WTC11 (cell line): ENCODE data around the gene TSPAN9. TPM values are rescaled to one million over a fixed set of nuclear protein-coding genes. Genes with fewer than 3 reads are reported as not detected.

Experiments
- ATAC-seq: fragments of 200-7000 bp; cut with Tn5 transposase; 2 replicates; pipeline ENCODE4 v1.10.0; 2021; ENCODE audit warnings: mild to moderate bottlenecking, moderate library complexity
- CTCF ChIA-PET: fragments of 300-600 bp; sonication (Branson Sonifier 250); formaldehyde crosslinking; loops from one replicate; lab custom pipeline; 2021; ENCODE audit warnings: antibody characterized with exemption; lab: Charles Lee
- POLR2A ChIA-PET: fragments of 350-600 bp; sonication (Branson Sonifier 250); formaldehyde crosslinking; loops from one replicate; lab custom pipeline; 2021; ENCODE audit warnings: antibody characterized with exemption; lab: Charles Lee
- DNase-seq: peaks from one replicate; pipeline ENCODE4 v3.0.0; 2021; ENCODE audit warnings: low spot score
- H3K27ac Mint-ChIP-seq: 2 replicates; pipeline ENCODE4 v1.8.0; 2021; ENCODE audit warnings: mixed read lengths
- H3K27me3 Mint-ChIP-seq: 2 replicates; pipeline ENCODE4 v1.8.0; 2021; ENCODE audit warnings: low read depth, mild to moderate bottlenecking, moderate library complexity, mixed read lengths
- H3K36me3 Mint-ChIP-seq: 2 replicates; pipeline ENCODE4 v1.8.0; 2021; ENCODE audit warnings: mixed read lengths
- H3K4me1 Mint-ChIP-seq: 2 replicates; pipeline ENCODE4 v1.8.0; 2022; ENCODE audit warnings: mixed read lengths
- H3K4me3 Mint-ChIP-seq: 2 replicates; pipeline ENCODE4 v1.8.0; 2021; ENCODE audit warnings: mild to moderate bottlenecking, moderate library complexity, mixed read lengths
- H3K9me3 Mint-ChIP-seq: 2 replicates; pipeline ENCODE4 v1.8.0; 2021; ENCODE audit warnings: mixed read lengths
- ATF1 ChIP-seq: sonication (generic); formaldehyde crosslinking; IDR thresholded peaks from 2 replicates; pipeline ENCODE4 v1.8.1; 2023; ENCODE audit warnings: mild to moderate bottlenecking, moderate library complexity, missing genetic modification reagents
- ATF3 ChIP-seq: sonication (generic); formaldehyde crosslinking; conservative IDR thresholded peaks from 2 replicates; pipeline ENCODE4 v1.8.1; 2022; ENCODE audit warnings: mild to moderate bottlenecking, missing genetic modification reagents
- CBFB ChIP-seq: sonication (generic); formaldehyde crosslinking; IDR thresholded peaks from 2 replicates; pipeline ENCODE4 v1.8.1; 2022; ENCODE audit warnings: mild to moderate bottlenecking, low read depth, missing genetic modification reagents
- CDX4 ChIP-seq: fragments of 250-450 bp; sonication (Bioruptor Pico); IDR thresholded peaks from 2 replicates; pipeline ENCODE4 v1.9.0; 2021; ENCODE audit warnings: moderate library complexity, mild to moderate bottlenecking, inconsistent platforms, borderline replicate concordance
- EMX1 ChIP-seq: fragments of 250-450 bp; sonication (Bioruptor Pico); IDR thresholded peaks from 2 replicates; pipeline ENCODE4 v1.8.0; 2021; ENCODE audit warnings: mild to moderate bottlenecking
- ETV6 ChIP-seq: sonication (generic); formaldehyde crosslinking; IDR thresholded peaks from 2 replicates; pipeline ENCODE4 v1.8.1; 2022; ENCODE audit warnings: mild to moderate bottlenecking, missing genetic modification reagents
- GRHL2 ChIP-seq: fragments of 250-450 bp; sonication (Bioruptor Pico); IDR thresholded peaks from 2 replicates; pipeline ENCODE4 v1.8.0; 2022; ENCODE audit warnings: mild to moderate bottlenecking, moderate library complexity; ENCODE audit not compliant: insufficient replicate concordance, severe bottlenecking
- IRF1 ChIP-seq: sonication (generic); formaldehyde crosslinking; IDR thresholded peaks from 2 replicates; pipeline ENCODE4 v1.8.0; 2023; ENCODE audit warnings: missing genetic modification reagents
- OVOL2 ChIP-seq: fragments of 250-450 bp; sonication (Bioruptor Pico); IDR thresholded peaks from 2 replicates; pipeline ENCODE4 v1.9.0; 2021; ENCODE audit warnings: mild to moderate bottlenecking, borderline replicate concordance
- PRDM15 ChIP-seq: sonication (generic); formaldehyde crosslinking; IDR thresholded peaks from 2 replicates; pipeline ENCODE4 v1.8.0; 2022; ENCODE audit warnings: missing genetic modification reagents
- RORB ChIP-seq: fragments of 250-450 bp; sonication (Bioruptor Pico); IDR thresholded peaks from 2 replicates; pipeline ENCODE4 v1.9.0; 2021; ENCODE audit warnings: mild to moderate bottlenecking
- SMAD3 ChIP-seq: sonication (generic); formaldehyde crosslinking; IDR thresholded peaks from 2 replicates; pipeline ENCODE4 v1.8.0; 2022; ENCODE audit warnings: missing genetic modification reagents, mild to moderate bottlenecking, borderline replicate concordance
- SOX15 ChIP-seq: fragments of 250-450 bp; sonication (Bioruptor Pico); IDR thresholded peaks from 2 replicates; pipeline ENCODE4 v1.9.0; 2021; ENCODE audit warnings: mild to moderate bottlenecking
- SP1 ChIP-seq: sonication (generic); formaldehyde crosslinking; conservative IDR thresholded peaks from 2 replicates; pipeline ENCODE4 v1.8.1; 2022; ENCODE audit warnings: missing genetic modification reagents
- TCF7 ChIP-seq: sonication (generic); formaldehyde crosslinking; IDR thresholded peaks from 2 replicates; pipeline ENCODE4 v1.8.0; 2022; ENCODE audit warnings: mild to moderate bottlenecking, low read depth, missing genetic modification reagents, moderate library complexity
- TEAD1 ChIP-seq: sonication (generic); formaldehyde crosslinking; IDR thresholded peaks from 2 replicates; pipeline ENCODE4 v1.8.0; 2022; ENCODE audit warnings: mild to moderate bottlenecking, missing genetic modification reagents
- TEAD4 ChIP-seq: sonication (generic); formaldehyde crosslinking; IDR thresholded peaks from 2 replicates; pipeline ENCODE4 v1.8.0; 2022; ENCODE audit warnings: mild to moderate bottlenecking, missing genetic modification reagents
- ZBTB21 ChIP-seq: sonication (generic); formaldehyde crosslinking; IDR thresholded peaks from 2 replicates; pipeline ENCODE4 v1.8.1; 2023; ENCODE audit warnings: mild to moderate bottlenecking, missing genetic modification reagents, borderline replicate concordance
- ZNF121 ChIP-seq: sonication (generic); formaldehyde crosslinking; IDR thresholded peaks from 2 replicates; pipeline ENCODE4 v1.8.0; 2023; ENCODE audit warnings: missing genetic modification reagents
- ZNF138 ChIP-seq: sonication (generic); formaldehyde crosslinking; conservative IDR thresholded peaks from 2 replicates; pipeline ENCODE4 v1.8.1; 2022; ENCODE audit warnings: mild to moderate bottlenecking, moderate library complexity, missing genetic modification reagents
- ZNF232 ChIP-seq: sonication (generic); formaldehyde crosslinking; IDR thresholded peaks from 2 replicates; pipeline ENCODE4 v1.8.0; 2022; ENCODE audit warnings: mild to moderate bottlenecking, missing genetic modification reagents
- ZNF263 ChIP-seq: sonication (generic); formaldehyde crosslinking; IDR thresholded peaks from 2 replicates; pipeline ENCODE4 v1.8.1; 2022; ENCODE audit warnings: low read depth, mild to moderate bottlenecking, moderate library complexity, missing genetic modification reagents
- total RNA-seq: library from RNA; stranded (reverse); gene quantifications from 3 replicates; pipeline ENCODE4 v1.2.3, GENCODE V29; 2021
- TF ChIP-seq, protein P1 (sequence below): sonication (generic); formaldehyde crosslinking; IDR thresholded peaks from 2 replicates; pipeline ENCODE4 v1.8.0; 2022; ENCODE audit warnings: mild to moderate bottlenecking, missing genetic modification reagents
- TF ChIP-seq, protein P2 (sequence below): sonication (generic); formaldehyde crosslinking; IDR thresholded peaks from 2 replicates; pipeline ENCODE4 v1.8.1; 2023; ENCODE audit warnings: mild to moderate bottlenecking, missing genetic modification reagents
- TF ChIP-seq, protein P3 (sequence below): fragments of 250-450 bp; sonication (Bioruptor Pico); IDR thresholded peaks from 2 replicates; pipeline ENCODE4 v1.9.0; 2021; ENCODE audit warnings: mild to moderate bottlenecking
- TF ChIP-seq, protein P4 (sequence below): sonication (generic); formaldehyde crosslinking; IDR thresholded peaks from 2 replicates; pipeline ENCODE4 v1.8.0; 2022; ENCODE audit warnings: mild to moderate bottlenecking, missing genetic modification reagents

Gene TSPAN9
- total RNA-seq, 1 experiment from 2014 or later: 27.6 TPM

DNA sequence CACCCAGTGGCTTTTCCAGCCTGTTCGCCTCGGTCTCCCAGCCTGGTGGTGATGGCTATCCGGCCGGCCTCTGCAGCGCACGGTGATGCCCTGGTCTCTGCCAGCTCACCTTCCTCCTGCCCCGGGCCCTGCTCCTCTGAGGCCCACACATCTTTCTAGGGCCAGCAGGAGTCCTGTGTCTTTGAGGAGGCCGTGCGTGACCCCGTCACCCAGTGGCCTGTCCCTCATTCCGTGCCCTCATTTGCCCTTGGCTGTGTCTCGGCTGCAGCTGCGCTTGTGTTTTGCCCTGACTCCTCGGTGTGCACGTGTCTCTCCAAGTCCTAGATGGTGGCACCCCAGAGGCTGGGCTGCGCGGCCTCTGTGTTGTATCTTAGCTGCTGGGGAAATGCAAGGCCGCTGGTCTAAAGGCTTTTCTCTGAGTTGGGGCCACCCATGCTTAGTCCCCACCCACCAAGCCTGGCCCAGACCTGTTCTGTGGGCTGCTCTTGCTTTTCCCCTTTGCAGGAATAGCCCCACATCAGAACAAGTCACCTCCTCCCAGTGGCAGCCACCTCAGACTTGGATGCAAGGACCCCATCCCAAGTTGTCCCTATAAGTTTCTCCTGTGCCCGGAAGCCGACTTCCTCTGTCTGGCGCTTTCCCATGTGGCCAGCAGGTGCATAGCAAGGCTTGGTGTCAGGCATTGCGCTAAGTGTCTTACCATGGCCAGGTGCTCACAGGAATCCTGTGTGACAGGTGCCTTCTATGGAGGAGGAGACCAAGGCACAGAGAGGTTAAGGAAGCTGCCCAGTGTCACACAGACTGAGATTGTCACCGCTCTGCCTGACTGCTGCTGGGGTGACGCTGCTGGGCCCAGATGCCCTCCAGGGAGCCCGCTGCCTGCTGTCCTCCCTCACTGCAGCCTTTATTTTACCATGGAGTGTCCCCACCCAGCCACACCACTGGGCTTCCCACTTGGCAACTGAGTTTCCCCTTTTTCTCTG lies 64.5 kb downstream of the TSPAN9 start:
- no peak for DNase-seq
- peaks cover 37% of the 10 kb centered on the region for H3K4me1 Mint-ChIP-seq
- peaks cover 3% of the 10 kb centered on the region; the same call in 1 of the 2 replicates for H3K9me3 Mint-ChIP-seq
- no peak overlapping the region for H3K4me3 Mint-ChIP-seq
- H3K27ac Mint-ChIP-seq: peak overlapping the region; percentile 54
- CTCF ChIA-PET: interaction anchor here (1.6 to 13.3 kb wide), 4 partner anchors 9 to 158 kb away, joined by 4 to 236 read pairs (median 9); no protein-coding TSS in a partner anchor
- H3K27me3 Mint-ChIP-seq: no peaks in the 10 kb centered on the region
- POLR2A ChIA-PET: no interaction called here
- TF ChIP-seq PRDM15 (CRISPR knock-in tag) (no peak), SOX15 (no peak), SP1 (no peak), TEAD1 (CRISPR knock-in tag) (no peak), TCF7 (CRISPR knock-in tag) (no peak), ATF3 (CRISPR knock-in tag) (no peak), ZNF232 (CRISPR knock-in tag) (no peak), ZBTB21 (no peak), IRF1 (CRISPR knock-in tag) (no peak), EMX1 (no peak), SMAD3 (CRISPR knock-in tag) (no peak), ATF1 (CRISPR knock-in tag) (no peak), RORB (no peak)
- TF ChIP-seq, protein P1, sequence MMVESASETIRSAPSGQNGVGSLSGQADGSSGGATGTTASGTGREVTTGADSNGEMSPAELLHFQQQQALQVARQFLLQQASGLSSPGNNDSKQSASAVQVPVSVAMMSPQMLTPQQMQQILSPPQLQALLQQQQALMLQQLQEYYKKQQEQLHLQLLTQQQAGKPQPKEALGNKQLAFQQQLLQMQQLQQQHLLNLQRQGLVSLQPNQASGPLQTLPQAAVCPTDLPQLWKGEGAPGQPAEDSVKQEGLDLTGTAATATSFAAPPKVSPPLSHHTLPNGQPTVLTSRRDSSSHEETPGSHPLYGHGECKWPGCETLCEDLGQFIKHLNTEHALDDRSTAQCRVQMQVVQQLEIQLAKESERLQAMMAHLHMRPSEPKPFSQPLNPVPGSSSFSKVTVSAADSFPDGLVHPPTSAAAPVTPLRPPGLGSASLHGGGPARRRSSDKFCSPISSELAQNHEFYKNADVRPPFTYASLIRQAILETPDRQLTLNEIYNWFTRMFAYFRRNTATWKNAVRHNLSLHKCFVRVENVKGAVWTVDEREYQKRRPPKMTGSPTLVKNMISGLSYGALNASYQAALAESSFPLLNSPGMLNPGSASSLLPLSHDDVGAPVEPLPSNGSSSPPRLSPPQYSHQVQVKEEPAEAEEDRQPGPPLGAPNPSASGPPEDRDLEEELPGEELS: no peak
- TF ChIP-seq, protein P2, sequence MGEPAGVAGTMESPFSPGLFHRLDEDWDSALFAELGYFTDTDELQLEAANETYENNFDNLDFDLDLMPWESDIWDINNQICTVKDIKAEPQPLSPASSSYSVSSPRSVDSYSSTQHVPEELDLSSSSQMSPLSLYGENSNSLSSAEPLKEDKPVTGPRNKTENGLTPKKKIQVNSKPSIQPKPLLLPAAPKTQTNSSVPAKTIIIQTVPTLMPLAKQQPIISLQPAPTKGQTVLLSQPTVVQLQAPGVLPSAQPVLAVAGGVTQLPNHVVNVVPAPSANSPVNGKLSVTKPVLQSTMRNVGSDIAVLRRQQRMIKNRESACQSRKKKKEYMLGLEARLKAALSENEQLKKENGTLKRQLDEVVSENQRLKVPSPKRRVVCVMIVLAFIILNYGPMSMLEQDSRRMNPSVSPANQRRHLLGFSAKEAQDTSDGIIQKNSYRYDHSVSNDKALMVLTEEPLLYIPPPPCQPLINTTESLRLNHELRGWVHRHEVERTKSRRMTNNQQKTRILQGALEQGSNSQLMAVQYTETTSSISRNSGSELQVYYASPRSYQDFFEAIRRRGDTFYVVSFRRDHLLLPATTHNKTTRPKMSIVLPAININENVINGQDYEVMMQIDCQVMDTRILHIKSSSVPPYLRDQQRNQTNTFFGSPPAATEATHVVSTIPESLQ (CRISPR knock-in tag): no peak
- ATAC-seq: peak; percentile 55
- H3K36me3 Mint-ChIP-seq: no peaks in the 10 kb centered on the region; the same call in 1 of the 2 replicates

DNA sequence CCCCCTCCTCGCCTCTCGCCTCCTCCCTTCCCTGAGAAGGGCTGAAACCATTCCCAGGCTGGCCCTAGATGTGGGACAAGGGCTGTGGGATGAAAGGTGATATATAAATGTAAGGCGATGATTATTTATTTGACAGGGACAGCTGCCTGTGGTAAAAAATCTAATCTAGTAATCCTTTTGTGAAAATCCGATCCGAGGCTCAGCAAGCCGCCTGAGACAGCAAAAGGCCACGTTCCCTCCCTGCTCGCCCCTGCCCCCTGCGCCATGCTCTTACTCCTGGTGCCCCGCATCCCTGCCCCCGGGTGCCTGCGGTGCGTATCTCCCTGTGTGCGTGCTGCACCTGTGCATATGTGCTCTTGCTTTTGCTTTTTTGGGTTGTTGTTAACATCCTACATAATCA lies 65.2 kb downstream of the TSPAN9 start:
- POLR2A ChIA-PET: no interaction called here
- TF ChIP-seq ZNF138 (CRISPR knock-in tag) (no peak), ZNF263 (CRISPR knock-in tag) (no peak), TEAD4 (CRISPR knock-in tag) (no peak), ETV6 (CRISPR knock-in tag) (no peak), ZNF121 (no peak), CDX4 (no peak), GRHL2 (no peak), OVOL2 (CRISPR knock-in tag) (no peak), CBFB (CRISPR knock-in tag) (no peak)
- TF ChIP-seq, protein P3, sequence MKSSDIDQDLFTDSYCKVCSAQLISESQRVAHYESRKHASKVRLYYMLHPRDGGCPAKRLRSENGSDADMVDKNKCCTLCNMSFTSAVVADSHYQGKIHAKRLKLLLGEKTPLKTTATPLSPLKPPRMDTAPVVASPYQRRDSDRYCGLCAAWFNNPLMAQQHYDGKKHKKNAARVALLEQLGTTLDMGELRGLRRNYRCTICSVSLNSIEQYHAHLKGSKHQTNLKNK (CRISPR knock-in tag): no peak
- TF ChIP-seq, protein P4, sequence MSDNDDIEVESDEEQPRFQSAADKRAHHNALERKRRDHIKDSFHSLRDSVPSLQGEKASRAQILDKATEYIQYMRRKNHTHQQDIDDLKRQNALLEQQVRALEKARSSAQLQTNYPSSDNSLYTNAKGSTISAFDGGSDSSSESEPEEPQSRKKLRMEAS (CRISPR knock-in tag): no peak

More for the DNA sequence above, 65.2 kb downstream of the TSPAN9 start:
- peaks cover 3% of the 10 kb centered on the region; the same call in 1 of the 2 replicates for H3K9me3 Mint-ChIP-seq
- H3K27ac Mint-ChIP-seq: no peak overlapping the region
- peaks cover 33% of the 10 kb centered on the region for H3K4me1 Mint-ChIP-seq
- no peaks in the 10 kb centered on the region for H3K27me3 Mint-ChIP-seq
- no peaks in the 10 kb centered on the region; the same call in 1 of the 2 replicates for H3K36me3 Mint-ChIP-seq
- ATAC-seq (no peak), DNase-seq (no peak)
- CTCF ChIA-PET: interaction anchor here (1.6 to 13.3 kb wide), 3 partner anchors 10 to 133 kb away, joined by 4 to 236 read pairs (median 5); no protein-coding TSS in a partner anchor
- H3K4me3 Mint-ChIP-seq: no peak overlapping the region
